Prostate gland (tissue), 1 donor: ENCODE data around the gene GP9.

Source experiments
- POLR2A ChIP-seq: fragments of 450-650 bp; IDR thresholded peaks from one replicate; pipeline ENCODE4 v1.6.1; 2016; ENCODE audit warnings: antibody characterized with exemption, mild to moderate bottlenecking
- POLR2AphosphoS5 ChIP-seq: sonication (generic); formaldehyde crosslinking; IDR thresholded peaks from one replicate; pipeline ENCODE4 v1.6.1; 2017; ENCODE audit warnings: antibody characterized with exemption

- TF ChIP-seq POLR2A (no peak), POLR2AphosphoS5 (peak; percentile 64)
Observed at GRCh38 chr3:129087138-129087702, 26.6 kb downstream of the GP9 start.
